ENCODE data around the gene MCU. TPM values are rescaled to one million over a fixed set of nuclear protein-coding genes. Genes with fewer than 3 reads are reported as not detected.

Gene MCU
- total and polyA plus RNA-seq, 10 of the 15 experiments (the other 5 are each of a cell fraction or from before 2014, with no cell fraction given) = 5.1 to 49.1 (median 17.9) TPM

DNA sequence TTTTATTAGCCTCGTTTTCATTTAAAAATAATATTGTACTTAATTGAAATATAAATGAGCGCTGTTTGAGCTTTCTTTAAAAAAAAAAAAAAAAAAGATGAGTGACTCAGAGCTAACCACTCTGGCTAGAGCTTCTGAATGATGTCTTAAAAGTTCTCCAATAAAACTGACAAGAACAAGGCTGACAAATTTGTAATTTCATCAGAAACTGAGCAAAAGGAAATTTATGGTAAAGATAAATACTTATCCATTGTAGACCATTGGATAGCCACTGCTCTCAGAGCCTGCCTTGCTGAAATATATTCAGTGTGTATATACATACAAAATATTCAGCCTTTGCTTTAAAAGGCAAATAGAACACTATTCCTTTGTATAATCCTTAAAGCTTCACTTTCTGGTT is 110.4 kb downstream of the MCU start (continued):
- TF ChIP-seq, protein P1, sequence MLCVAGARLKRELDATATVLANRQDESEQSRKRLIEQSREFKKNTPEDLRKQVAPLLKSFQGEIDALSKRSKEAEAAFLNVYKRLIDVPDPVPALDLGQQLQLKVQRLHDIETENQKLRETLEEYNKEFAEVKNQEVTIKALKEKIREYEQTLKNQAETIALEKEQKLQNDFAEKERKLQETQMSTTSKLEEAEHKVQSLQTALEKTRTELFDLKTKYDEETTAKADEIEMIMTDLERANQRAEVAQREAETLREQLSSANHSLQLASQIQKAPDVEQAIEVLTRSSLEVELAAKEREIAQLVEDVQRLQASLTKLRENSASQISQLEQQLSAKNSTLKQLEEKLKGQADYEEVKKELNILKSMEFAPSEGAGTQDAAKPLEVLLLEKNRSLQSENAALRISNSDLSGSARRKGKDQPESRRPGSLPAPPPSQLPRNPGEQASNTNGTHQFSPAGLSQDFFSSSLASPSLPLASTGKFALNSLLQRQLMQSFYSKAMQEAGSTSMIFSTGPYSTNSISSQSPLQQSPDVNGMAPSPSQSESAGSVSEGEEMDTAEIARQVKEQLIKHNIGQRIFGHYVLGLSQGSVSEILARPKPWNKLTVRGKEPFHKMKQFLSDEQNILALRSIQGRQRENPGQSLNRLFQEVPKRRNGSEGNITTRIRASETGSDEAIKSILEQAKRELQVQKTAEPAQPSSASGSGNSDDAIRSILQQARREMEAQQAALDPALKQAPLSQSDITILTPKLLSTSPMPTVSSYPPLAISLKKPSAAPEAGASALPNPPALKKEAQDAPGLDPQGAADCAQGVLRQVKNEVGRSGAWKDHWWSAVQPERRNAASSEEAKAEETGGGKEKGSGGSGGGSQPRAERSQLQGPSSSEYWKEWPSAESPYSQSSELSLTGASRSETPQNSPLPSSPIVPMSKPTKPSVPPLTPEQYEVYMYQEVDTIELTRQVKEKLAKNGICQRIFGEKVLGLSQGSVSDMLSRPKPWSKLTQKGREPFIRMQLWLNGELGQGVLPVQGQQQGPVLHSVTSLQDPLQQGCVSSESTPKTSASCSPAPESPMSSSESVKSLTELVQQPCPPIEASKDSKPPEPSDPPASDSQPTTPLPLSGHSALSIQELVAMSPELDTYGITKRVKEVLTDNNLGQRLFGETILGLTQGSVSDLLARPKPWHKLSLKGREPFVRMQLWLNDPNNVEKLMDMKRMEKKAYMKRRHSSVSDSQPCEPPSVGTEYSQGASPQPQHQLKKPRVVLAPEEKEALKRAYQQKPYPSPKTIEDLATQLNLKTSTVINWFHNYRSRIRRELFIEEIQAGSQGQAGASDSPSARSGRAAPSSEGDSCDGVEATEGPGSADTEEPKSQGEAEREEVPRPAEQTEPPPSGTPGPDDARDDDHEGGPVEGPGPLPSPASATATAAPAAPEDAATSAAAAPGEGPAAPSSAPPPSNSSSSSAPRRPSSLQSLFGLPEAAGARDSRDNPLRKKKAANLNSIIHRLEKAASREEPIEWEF (IDR thresholded peaks at IDR 0.05; ENCODE audit: insufficient replicate concordance, low read depth, low read length) = no peak
- no peak for TF ChIP-seq RUNX3 (IDR thresholded peaks at IDR 0.05; ENCODE audit: low read length)
- TF ChIP-seq, protein P2, sequence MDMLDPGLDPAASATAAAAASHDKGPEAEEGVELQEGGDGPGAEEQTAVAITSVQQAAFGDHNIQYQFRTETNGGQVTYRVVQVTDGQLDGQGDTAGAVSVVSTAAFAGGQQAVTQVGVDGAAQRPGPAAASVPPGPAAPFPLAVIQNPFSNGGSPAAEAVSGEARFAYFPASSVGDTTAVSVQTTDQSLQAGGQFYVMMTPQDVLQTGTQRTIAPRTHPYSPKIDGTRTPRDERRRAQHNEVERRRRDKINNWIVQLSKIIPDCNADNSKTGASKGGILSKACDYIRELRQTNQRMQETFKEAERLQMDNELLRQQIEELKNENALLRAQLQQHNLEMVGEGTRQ (IDR thresholded peaks at IDR 0.05; ENCODE audit: borderline replicate concordance, low read depth, low read length) = no peak
- TF ChIP-seq, protein P3, sequence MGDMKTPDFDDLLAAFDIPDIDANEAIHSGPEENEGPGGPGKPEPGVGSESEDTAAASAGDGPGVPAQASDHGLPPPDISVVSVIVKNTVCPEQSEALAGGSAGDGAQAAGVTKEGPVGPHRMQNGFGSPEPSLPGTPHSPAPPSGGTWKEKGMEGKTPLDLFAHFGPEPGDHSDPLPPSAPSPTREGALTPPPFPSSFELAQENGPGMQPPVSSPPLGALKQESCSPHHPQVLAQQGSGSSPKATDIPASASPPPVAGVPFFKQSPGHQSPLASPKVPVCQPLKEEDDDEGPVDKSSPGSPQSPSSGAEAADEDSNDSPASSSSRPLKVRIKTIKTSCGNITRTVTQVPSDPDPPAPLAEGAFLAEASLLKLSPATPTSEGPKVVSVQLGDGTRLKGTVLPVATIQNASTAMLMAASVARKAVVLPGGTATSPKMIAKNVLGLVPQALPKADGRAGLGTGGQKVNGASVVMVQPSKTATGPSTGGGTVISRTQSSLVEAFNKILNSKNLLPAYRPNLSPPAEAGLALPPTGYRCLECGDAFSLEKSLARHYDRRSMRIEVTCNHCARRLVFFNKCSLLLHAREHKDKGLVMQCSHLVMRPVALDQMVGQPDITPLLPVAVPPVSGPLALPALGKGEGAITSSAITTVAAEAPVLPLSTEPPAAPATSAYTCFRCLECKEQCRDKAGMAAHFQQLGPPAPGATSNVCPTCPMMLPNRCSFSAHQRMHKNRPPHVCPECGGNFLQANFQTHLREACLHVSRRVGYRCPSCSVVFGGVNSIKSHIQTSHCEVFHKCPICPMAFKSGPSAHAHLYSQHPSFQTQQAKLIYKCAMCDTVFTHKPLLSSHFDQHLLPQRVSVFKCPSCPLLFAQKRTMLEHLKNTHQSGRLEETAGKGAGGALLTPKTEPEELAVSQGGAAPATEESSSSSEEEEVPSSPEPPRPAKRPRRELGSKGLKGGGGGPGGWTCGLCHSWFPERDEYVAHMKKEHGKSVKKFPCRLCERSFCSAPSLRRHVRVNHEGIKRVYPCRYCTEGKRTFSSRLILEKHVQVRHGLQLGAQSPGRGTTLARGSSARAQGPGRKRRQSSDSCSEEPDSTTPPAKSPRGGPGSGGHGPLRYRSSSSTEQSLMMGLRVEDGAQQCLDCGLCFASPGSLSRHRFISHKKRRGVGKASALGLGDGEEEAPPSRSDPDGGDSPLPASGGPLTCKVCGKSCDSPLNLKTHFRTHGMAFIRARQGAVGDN (IDR thresholded peaks at IDR 0.05) = no peak
- TF ChIP-seq, protein P4, sequence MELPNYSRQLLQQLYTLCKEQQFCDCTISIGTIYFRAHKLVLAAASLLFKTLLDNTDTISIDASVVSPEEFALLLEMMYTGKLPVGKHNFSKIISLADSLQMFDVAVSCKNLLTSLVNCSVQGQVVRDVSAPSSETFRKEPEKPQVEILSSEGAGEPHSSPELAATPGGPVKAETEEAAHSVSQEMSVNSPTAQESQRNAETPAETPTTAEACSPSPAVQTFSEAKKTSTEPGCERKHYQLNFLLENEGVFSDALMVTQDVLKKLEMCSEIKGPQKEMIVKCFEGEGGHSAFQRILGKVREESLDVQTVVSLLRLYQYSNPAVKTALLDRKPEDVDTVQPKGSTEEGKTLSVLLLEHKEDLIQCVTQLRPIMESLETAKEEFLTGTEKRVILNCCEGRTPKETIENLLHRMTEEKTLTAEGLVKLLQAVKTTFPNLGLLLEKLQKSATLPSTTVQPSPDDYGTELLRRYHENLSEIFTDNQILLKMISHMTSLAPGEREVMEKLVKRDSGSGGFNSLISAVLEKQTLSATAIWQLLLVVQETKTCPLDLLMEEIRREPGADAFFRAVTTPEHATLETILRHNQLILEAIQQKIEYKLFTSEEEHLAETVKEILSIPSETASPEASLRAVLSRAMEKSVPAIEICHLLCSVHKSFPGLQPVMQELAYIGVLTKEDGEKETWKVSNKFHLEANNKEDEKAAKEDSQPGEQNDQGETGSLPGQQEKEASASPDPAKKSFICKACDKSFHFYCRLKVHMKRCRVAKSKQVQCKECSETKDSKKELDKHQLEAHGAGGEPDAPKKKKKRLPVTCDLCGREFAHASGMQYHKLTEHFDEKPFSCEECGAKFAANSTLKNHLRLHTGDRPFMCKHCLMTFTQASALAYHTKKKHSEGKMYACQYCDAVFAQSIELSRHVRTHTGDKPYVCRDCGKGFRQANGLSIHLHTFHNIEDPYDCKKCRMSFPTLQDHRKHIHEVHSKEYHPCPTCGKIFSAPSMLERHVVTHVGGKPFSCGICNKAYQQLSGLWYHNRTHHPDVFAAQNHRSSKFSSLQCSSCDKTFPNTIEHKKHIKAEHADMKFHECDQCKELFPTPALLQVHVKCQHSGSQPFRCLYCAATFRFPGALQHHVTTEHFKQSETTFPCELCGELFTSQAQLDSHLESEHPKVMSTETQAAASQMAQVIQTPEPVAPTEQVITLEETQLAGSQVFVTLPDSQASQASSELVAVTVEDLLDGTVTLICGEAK (IDR thresholded peaks at IDR 0.05; ENCODE audit: borderline replicate concordance) = no peak
- no peak for TF ChIP-seq EP300 (IDR thresholded peaks at IDR 0.05; ENCODE audit: borderline replicate concordance in 1 of 2, control insufficient read depth in 1 of 2, low read depth in 2 of 2, low read length in 2 of 2)
- no peak for TF ChIP-seq TCF3 (IDR thresholded peaks at IDR 0.05; ENCODE audit: borderline replicate concordance, insufficient read depth, low read depth, low read length)
- no peak for TF ChIP-seq BHLHE40 (IDR thresholded peaks at IDR 0.05; ENCODE audit: borderline replicate concordance in 1 of 2, low read depth in 2 of 2, low read length in 1 of 2)
- TF ChIP-seq NFXL1 (IDR thresholded peaks at IDR 0.05; ENCODE audit: borderline replicate concordance) = no peak
- no peak for TF ChIP-seq EZH2 (IDR thresholded peaks at IDR 0.05; ENCODE audit: borderline replicate concordance, control insufficient read depth, low read depth, low read length)
- TF ChIP-seq CHD1 (IDR thresholded peaks at IDR 0.05; ENCODE audit: low read depth, low read length) = no peak

All from GM12878 (cell line).